Measurements from ENCODE around the gene ENO3.

ENO3 gene

GRCh38 chr17:4936436-4936835 lies 14.5 kb upstream of the ENO3 start:
- DNase-seq (ENCODE audit: low read depth, low spot score), result no peak

GRCh38 chr17:4937553-4937952 lies 13.4 kb upstream of the ENO3 start:
- DNase-seq (ENCODE audit: low read depth, low spot score), result no peak

- no peak for DNase-seq (ENCODE audit: low read depth, low spot score)
Observed at GRCh38 chr17:4938069-4938491, 12.8 kb upstream of the ENO3 start.

GRCh38 chr17:4938688-4939545 lies 12.0 kb upstream of the ENO3 start:
- no peak for DNase-seq (ENCODE audit: low read depth, low spot score)

GRCh38 chr17:4939546-4939795 lies 11.4 kb upstream of the ENO3 start:
- no peak for DNase-seq (ENCODE audit: low read depth, low spot score)

- peak; percentile 98 for DNase-seq (ENCODE audit: low read depth, low spot score)
Observed at GRCh38 chr17:4939796-4940554, 10.9 kb upstream of the ENO3 start, which contains the start of the genes RNF167 and SLC25A11. Gene RNF167, plus strand, starts transcription at chr17:4940268. Its CDS starts 642 bp downstream, at chr17:4940910. Gene SLC25A11, minus strand, starts transcription at chr17:4940046. Its CDS starts 136 bp downstream, at chr17:4939910.

- DNase-seq (ENCODE audit: low read depth, low spot score), result no peak
Observed at GRCh38 chr17:4940555-4941318, 10.2 kb upstream of the ENO3 start.

GRCh38 chr17:4941319-4941610 lies 9.7 kb upstream of the ENO3 start:
- no peak for DNase-seq (ENCODE audit: low read depth, low spot score)

GRCh38 chr17:4942760-4943508 lies 8.0 kb upstream of the ENO3 start:
- no peak for DNase-seq (ENCODE audit: low read depth, low spot score)

GRCh38 chr17:4944163-4944553 lies 6.8 kb upstream of the ENO3 start:
- no peak for DNase-seq (ENCODE audit: low read depth, low spot score)

GRCh38 chr17:4944554-4945175 lies 6.3 kb upstream of the ENO3 start:
- no peak for DNase-seq (ENCODE audit: low read depth, low spot score)

- DNase-seq (ENCODE audit: low read depth, low spot score), result no peak
Observed at GRCh38 chr17:4945176-4945943, 5.6 kb upstream of the ENO3 start.

GRCh38 chr17:4945944-4946280 lies 5.0 kb upstream of the ENO3 start:
- no peak for DNase-seq (ENCODE audit: low read depth, low spot score)

GRCh38 chr17:4946312-4946976 lies 4.5 kb upstream of the ENO3 start:
- no peak for DNase-seq (ENCODE audit: low read depth, low spot score)

- DNase-seq (ENCODE audit: low read depth, low spot score), result no peak
Observed at GRCh38 chr17:4947010-4947410, 3.9 kb upstream of the ENO3 start.

GRCh38 chr17:4947411-4948165 lies 3.3 kb upstream of the ENO3 start:
- DNase-seq (ENCODE audit: low read depth, low spot score), result no peak

GRCh38 chr17:4948166-4948930 lies 2.6 kb upstream of the ENO3 start, which contains the start of gene PFN1:
Gene PFN1, minus strand, starts transcription at chr17:4948530. Its CDS starts 136 bp downstream, at chr17:4948394.
- no peak for DNase-seq (ENCODE audit: low read depth, low spot score)

- DNase-seq (ENCODE audit: low read depth, low spot score), result no peak
Observed at GRCh38 chr17:4948931-4949320, 2.0 kb upstream of the ENO3 start.
